ENCODE data around the gene SLCO3A1.

Gene SLCO3A1

DNA sequence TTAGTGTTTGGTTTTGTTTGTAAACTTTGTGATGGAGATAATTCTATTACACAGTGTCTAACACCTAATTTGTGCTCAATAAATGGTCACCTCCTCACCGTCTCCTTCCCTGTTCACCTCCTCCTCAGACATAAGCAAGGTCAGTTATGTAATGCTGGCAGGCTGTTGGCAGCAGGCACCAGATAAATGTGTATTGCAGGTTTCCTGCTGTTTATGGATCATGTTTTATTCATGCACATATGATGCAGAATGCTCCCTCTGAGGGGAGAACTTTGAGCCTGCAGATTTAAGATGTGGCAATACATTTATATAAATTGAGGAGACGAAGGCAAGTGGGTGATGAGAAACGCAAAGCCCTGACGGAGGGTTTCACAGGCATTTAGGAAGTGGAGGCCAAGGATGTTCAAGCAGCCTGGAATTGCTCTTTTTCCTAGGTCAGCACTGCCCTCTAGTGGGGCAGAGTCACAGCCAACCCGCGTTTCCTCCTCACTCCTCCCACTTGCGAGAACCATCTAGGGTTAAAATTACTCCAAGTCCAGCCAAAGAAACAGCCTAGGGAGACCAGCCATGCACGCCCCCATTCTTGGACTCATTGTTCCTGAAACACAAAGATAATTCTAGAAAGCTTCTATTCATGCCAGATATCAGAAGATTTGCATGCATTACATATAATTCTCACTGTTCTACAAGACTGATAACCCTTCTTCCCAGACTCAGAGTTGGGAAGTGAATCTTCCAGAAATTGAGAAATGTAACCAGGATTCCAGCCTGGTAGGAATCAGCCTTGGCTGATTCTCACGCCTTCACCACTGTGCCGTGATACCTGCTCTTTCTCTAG is 228.7 kb downstream of the SLCO3A1 start:
- DNase-seq, result peak; percentile 65
- Mint-ChIP-seq H3K4me3 (no peak overlapping the region), H3K9me3 (no peaks in the 10 kb centered on the region), H3K27ac (no peak overlapping the region), H3K27me3 (no peaks in the 10 kb centered on the region), H3K36me3 (no peaks in the 10 kb centered on the region), H3K4me1 (peaks cover 1% of the 10 kb centered on the region)
- CTCF ChIA-PET, result interaction anchor here (1.0 to 1.2 kb wide), 4 partner anchors 9 to 779 kb away, joined by 3 to 5 read pairs (median 3); no protein-coding TSS in a partner anchor

DNA sequence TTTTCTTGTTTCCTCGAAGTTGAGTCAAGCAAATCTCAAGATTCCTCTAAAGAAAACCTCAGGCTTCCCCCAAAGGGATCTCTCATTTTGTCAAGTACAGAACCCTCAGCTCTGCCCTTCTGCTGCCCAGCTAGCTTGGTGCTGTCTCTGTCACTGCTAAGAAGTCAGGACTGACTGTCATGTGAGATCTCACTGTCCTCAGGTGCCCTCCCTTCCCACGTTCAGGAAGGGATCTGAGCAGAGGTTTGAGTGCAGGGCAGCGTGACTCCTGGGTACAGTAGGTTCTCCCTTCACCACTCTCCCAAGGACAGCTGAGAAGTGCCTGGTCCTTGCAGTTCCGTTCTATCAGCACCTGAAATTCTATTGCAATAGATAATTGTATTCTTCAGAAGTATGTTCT is 229.7 kb downstream of the SLCO3A1 start:
- CTCF ChIA-PET, result interaction anchor here (1.0 to 1.9 kb wide), 7 partner anchors 8 to 780 kb away, joined by 3 to 10 read pairs (median 3); no protein-coding TSS in a partner anchor
- no peak overlapping the region for H3K27ac Mint-ChIP-seq
- H3K27me3 Mint-ChIP-seq, result no peaks in the 10 kb centered on the region
- H3K4me1 Mint-ChIP-seq, result no peaks in the 10 kb centered on the region
- no peaks in the 10 kb centered on the region for H3K9me3 Mint-ChIP-seq
- H3K36me3 Mint-ChIP-seq, result no peaks in the 10 kb centered on the region
- no peak for DNase-seq
- no peak overlapping the region for H3K4me3 Mint-ChIP-seq

DNA sequence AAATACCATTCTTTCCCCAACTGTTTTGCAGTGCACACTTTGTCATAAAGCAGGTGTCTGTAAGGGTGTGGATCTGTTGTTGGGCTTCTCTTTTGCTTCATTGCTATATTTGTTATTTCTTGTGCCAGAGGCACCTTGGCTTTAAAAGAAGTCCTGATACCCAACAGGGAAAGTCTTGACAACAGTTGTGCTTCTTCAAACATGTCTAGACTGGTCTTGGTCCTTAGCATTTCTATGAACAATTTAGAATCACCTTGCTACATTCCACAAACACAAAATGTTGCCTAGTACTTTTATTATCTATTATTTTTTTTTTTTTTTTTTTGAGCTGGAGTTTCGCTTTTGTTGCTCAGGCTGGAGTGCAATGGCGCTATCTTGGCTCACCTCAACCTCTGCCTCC is 233.7 kb downstream of the SLCO3A1 start:
- H3K9me3 Mint-ChIP-seq, result no peaks in the 10 kb centered on the region
- no peak overlapping the region for H3K4me3 Mint-ChIP-seq
- H3K36me3 Mint-ChIP-seq, result no peaks in the 10 kb centered on the region
- H3K27me3 Mint-ChIP-seq, result no peaks in the 10 kb centered on the region
- no peaks in the 10 kb centered on the region for H3K4me1 Mint-ChIP-seq
- DNase-seq, result no peak
- no peak overlapping the region for H3K27ac Mint-ChIP-seq
- CTCF ChIA-PET, result interaction anchor here (0.7 to 5.3 kb wide), 2 partner anchors 9 to 78 kb away, joined by 6 to 28 read pairs; no protein-coding TSS in a partner anchor

DNA sequence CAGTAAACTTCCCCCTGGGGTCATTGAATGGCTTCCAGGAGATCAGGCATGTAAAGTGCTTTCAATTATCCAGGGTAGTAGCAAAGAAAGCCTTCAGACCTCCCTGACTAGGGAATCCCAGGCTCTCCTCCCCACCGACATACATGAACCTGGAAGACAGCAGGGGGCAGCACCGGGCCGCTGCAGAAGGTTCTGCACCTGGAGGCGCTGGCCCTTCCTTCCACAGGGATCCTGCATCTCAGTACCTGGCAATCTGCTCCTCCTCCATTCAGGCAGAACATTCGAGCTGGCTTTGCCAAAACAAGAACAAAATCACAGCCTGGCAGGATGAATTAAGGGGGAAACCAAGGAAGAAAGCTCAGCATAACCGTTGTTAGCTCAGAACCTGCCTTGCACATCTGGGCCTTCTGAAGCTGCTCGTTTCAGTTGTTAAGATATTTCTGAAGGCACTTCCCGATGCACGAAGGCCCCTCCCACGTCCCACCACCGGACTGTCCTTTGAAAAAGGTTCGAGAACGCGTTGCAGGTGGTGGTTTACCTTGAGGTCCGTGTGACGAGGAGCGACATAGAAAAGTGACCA is 237.7 kb downstream of the SLCO3A1 start:
- peaks cover 14% of the 10 kb centered on the region for H3K36me3 Mint-ChIP-seq
- CTCF ChIA-PET, result interaction anchor here (0.6 to 5.3 kb wide), 7 partner anchors 8 to 624 kb away, joined by 3 to 28 read pairs (median 4); no protein-coding TSS in a partner anchor
- peaks cover 5% of the 10 kb centered on the region for H3K9me3 Mint-ChIP-seq
- H3K4me3 Mint-ChIP-seq, result no peak overlapping the region
- peaks cover 18% of the 10 kb centered on the region for H3K4me1 Mint-ChIP-seq
- peak; percentile 31 for DNase-seq
- H3K27ac Mint-ChIP-seq, result no peak overlapping the region
- H3K27me3 Mint-ChIP-seq, result no peaks in the 10 kb centered on the region

DNA sequence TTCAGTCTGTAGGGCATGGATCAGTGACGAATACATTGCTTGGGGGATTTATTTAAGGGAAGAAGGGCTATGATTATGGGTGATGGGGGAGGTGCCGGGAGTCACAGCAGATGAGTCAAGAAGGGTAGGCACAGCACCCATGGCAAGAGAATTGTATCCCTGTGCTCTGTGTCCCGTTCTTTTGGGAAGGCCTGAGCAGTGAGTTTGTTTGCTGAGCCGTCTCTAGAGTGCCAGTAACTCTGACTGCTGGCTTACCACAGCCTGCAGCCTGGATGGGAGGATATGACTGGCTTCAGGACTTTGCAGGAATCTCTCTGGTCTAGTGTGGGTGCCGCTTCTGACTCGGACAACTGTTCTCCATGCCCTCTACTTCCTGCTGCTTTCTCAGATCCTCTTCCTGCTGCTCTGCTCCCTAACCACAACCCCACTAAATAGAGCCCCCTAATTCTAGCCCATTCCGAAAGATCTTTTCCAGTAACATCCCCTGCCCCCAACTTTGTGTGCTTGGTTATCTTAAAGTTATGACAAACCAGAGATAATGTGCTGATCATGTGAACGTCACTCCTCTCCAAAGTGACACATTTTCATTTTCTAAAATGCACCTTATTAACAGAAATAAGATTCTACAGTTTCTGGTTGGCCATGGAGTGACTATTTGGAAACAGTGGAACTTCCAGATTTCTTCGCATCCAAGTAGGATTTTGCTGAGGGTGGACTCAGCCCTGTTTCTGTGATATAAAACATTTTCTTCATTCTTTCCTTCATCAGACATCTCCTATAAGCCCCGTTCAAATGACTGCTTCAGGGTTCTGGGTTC is 239.0 kb downstream of the SLCO3A1 start:
- Mint-ChIP-seq H3K27me3 (no peaks in the 10 kb centered on the region), H3K4me1 (peaks cover 29% of the 10 kb centered on the region), H3K36me3 (peaks cover 25% of the 10 kb centered on the region), H3K9me3 (peaks cover 8% of the 10 kb centered on the region), H3K4me3 (no peak overlapping the region), H3K27ac (no peak overlapping the region)
- CTCF ChIA-PET, result interaction anchor here (0.6 to 5.3 kb wide), 3 partner anchors 14 to 526 kb away, joined by 3 to 28 read pairs (median 3); no protein-coding TSS in a partner anchor
- DNase-seq, result no peak

DNA sequence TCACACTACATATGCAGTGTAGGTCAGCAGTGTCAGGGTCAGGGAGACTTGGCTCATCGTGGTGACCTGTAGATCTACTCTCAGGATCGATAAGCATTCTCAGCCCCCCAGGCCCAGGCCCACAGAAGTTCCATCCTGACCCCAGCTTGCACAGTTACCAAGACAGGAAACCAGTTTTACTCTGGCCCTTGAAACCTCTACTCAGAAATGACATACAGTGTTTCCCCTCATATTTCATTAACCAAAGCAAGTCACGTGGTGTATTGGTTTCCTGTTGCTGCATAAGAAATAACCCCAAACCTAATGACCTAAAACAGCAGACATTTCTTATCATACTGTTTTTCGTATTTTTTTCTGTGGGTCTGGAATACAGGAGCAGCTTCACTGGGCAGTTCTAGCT is 242.2 kb downstream of the SLCO3A1 start:
- CTCF ChIA-PET, result interaction anchor here (0.8 to 4.3 kb wide), 6 partner anchors 10 to 793 kb away, joined by 3 to 26 read pairs (median 4); no protein-coding TSS in a partner anchor
- peak; percentile 33 for DNase-seq
- Mint-ChIP-seq H3K4me1 (peaks cover 47% of the 10 kb centered on the region), H3K27me3 (no peaks in the 10 kb centered on the region), H3K27ac (peak overlapping the region; percentile 88), H3K9me3 (peaks cover 8% of the 10 kb centered on the region), H3K36me3 (peaks cover 40% of the 10 kb centered on the region), H3K4me3 (peak overlapping the region; percentile 25)

DNA sequence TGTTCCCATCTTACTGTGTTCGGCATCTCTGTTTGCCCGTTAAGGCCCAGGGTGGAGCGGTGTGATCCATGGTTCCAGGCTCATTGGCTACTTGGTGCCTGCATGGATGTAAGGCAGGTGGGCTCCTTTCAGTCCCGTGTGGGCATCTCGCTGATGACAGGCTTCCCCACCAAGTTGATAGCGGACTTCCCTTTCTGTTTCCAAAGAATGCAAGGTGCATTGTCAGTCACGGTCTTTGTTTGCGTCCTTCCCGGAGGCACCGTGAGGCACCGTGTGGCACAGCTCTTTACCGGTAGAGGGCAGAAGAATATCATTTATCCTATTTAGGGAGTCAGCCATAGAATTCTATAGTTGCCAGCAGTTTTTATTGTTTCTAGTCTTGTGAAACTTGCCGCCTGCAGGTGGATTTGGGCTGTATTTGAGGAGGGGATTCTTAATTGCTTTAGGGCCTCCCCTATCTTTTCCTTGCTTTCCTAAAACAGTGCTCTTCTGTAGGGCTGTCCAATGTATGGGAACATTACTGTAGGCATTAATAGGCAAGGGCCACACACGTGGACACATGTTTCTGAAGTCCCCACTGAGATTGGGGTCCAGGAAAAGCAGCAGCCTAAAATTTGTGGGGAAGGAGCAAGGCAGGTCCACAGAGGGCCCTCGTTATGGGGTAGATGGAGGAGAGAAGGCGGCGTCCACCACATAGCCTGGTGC is 244.1 kb downstream of the SLCO3A1 start:
- peaks cover 61% of the 10 kb centered on the region for H3K4me1 Mint-ChIP-seq
- peaks cover 8% of the 10 kb centered on the region for H3K9me3 Mint-ChIP-seq
- H3K27me3 Mint-ChIP-seq, result no peaks in the 10 kb centered on the region
- peaks cover 49% of the 10 kb centered on the region for H3K36me3 Mint-ChIP-seq
- DNase-seq, result peak; percentile 62
- CTCF ChIA-PET, result interaction anchor here (0.8 to 4.3 kb wide), 11 partner anchors 13 to 700 kb away, joined by 3 to 26 read pairs (median 4); no protein-coding TSS in a partner anchor
- no peak overlapping the region for H3K4me3 Mint-ChIP-seq
- peak overlapping the region; percentile 78 for H3K27ac Mint-ChIP-seq

DNA sequence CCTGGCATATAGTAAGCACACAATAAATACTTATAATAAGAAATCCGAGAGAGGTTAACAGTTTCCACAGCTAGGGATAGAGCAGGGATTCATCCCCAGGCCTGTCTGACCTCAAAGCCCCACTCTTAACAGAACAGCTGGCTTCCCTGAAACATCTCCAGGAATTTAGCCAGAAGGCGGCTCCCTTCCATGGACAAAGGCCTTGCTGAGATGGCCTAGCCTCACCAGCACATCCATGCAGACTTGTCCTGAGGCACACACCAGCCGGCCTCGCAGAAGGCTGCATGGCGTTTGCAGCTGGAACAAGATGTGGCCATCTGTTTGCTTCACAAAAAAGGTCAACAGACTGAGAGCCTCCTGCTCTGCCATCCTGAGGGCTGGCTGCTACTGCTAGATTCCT is 245.4 kb downstream of the SLCO3A1 start:
- H3K9me3 Mint-ChIP-seq, result peaks cover 8% of the 10 kb centered on the region
- DNase-seq, result no peak
- CTCF ChIA-PET, result interaction anchor here (1.0 to 4.3 kb wide), 3 partner anchors 128 to 698 kb away, joined by 3 to 26 read pairs (median 6); no protein-coding TSS in a partner anchor
- no peak overlapping the region for H3K4me3 Mint-ChIP-seq
- H3K4me1 Mint-ChIP-seq, result peaks cover 61% of the 10 kb centered on the region
- H3K36me3 Mint-ChIP-seq, result peaks cover 49% of the 10 kb centered on the region
- H3K27me3 Mint-ChIP-seq, result no peaks in the 10 kb centered on the region
- no peak overlapping the region for H3K27ac Mint-ChIP-seq

DNA sequence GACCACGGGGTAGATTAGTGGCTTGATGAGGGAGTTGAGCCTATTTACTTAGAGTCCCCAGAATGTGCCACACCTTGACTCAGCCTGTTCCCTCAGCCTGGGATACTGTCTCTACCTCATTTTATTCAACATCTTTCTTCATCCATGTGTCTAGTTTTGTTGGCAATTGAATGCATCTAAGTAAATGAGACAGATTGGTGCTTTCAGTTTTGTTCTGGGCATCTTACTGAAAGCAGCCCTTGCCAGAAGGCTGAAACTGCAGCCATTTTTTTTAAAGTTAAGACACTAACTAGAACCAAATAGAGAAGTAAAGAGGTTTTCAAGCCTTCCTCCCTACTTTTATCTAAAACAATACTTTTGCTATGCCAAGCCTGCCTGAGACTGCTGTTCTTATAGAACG is 246.8 kb downstream of the SLCO3A1 start:
- H3K4me3 Mint-ChIP-seq, result no peak overlapping the region
- peaks cover 8% of the 10 kb centered on the region for H3K9me3 Mint-ChIP-seq
- CTCF ChIA-PET, result interaction anchor here (1.5 kb wide), 1 partner anchor 394 kb away, joined by 4 read pairs; no protein-coding TSS in a partner anchor
- no peak overlapping the region for H3K27ac Mint-ChIP-seq
- DNase-seq, result no peak
- peaks cover 45% of the 10 kb centered on the region for H3K36me3 Mint-ChIP-seq
- H3K4me1 Mint-ChIP-seq, result peaks cover 52% of the 10 kb centered on the region
- H3K27me3 Mint-ChIP-seq, result no peaks in the 10 kb centered on the region

DNA sequence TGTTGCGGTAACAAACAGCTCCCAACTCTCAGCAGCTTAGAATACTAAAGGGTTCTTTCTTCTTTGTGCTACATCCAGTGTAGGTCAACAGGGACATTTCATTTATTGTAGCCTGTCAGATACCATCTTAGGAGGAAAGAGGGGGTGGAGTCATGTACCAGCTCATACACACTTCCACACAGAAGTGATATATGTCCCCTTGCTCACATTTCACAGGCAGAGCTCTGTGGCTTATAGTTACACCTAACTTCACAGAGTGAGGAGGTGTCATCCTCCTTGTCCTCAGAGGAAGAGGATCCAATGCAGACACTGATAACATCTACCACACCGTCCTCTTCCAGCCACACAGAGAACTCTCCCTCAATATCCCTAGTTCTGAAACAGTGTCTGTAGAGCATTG is 247.2 kb downstream of the SLCO3A1 start:
- no peaks in the 10 kb centered on the region for H3K27me3 Mint-ChIP-seq
- no peak for DNase-seq
- peaks cover 48% of the 10 kb centered on the region for H3K4me1 Mint-ChIP-seq
- peaks cover 40% of the 10 kb centered on the region for H3K36me3 Mint-ChIP-seq
- H3K9me3 Mint-ChIP-seq, result peaks cover 7% of the 10 kb centered on the region
- no peak overlapping the region for H3K4me3 Mint-ChIP-seq
- H3K27ac Mint-ChIP-seq, result no peak overlapping the region
- CTCF ChIA-PET, result interaction anchor here (1.5 to 1.6 kb wide), 2 partner anchors 126 to 394 kb away, joined by 4 read pairs; no protein-coding TSS in a partner anchor

DNA sequence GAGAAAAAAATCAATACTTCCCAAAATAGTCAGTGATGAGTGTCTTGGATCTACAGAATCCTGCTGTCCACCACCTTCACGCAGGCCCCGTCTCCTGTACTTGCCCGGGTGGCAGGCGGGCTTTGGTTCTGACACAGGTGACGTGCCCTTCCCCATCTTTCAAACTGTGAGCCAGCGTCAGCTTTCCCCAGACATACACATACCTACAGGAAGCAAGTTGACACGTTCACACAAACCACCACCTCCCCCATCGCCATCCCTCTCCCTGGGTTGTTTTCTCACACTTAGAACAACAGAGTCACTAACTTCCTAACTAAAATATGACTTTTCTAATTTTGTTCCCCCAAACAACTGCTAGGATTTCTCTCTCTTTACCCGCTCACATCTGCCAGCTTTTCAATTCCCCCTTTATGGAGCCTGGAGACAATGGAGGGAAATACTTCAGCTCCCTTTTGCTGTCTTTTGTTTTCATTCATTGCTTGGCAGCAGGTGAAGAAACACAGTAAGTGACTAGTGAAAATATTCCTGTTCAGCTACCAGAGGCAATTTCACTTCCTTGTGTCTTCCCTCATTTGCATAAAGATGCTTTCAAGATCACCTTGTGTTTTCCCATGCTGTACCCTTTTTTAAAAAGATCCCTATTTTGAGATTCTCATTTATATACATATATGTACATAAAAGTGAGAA is 248.3 kb downstream of the SLCO3A1 start:
- H3K27me3 Mint-ChIP-seq, result no peaks in the 10 kb centered on the region
- H3K27ac Mint-ChIP-seq, result peak overlapping the region; percentile 73
- peak overlapping the region; percentile 26 for H3K4me3 Mint-ChIP-seq
- DNase-seq, result peak; percentile 33
- H3K36me3 Mint-ChIP-seq, result peaks cover 30% of the 10 kb centered on the region
- peaks cover 37% of the 10 kb centered on the region for H3K4me1 Mint-ChIP-seq
- CTCF ChIA-PET, result interaction anchor here (0.6 to 1.6 kb wide), 3 partner anchors 11 to 816 kb away, joined by 3 to 4 read pairs (median 4); no protein-coding TSS in a partner anchor
- no peaks in the 10 kb centered on the region for H3K9me3 Mint-ChIP-seq

DNA sequence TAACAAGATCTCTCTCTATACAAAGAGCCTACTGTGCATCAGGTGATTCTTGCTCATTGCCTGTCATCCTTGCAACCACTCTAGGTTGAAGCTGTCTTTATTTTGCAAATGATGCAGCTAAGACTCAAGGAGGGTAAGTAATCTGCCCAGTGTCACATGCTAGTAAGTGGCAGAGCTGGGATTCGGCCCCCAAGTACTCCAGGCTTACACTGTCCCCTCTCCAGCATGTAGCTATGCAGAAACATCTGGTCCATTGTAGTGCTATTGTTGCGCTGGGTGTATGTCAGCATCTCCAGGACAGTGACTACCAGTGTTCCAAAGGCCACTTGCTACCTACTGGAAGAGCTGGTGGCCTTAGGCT is 248.9 kb downstream of the SLCO3A1 start:
- Mint-ChIP-seq H3K4me1 (peaks cover 33% of the 10 kb centered on the region), H3K27me3 (no peaks in the 10 kb centered on the region), H3K9me3 (no peaks in the 10 kb centered on the region), H3K4me3 (no peak overlapping the region), H3K36me3 (peaks cover 26% of the 10 kb centered on the region), H3K27ac (no peak overlapping the region)
- DNase-seq, result no peak
- CTCF ChIA-PET, result interaction anchor here (1.4 to 1.6 kb wide), 2 partner anchors 11 to 124 kb away, joined by 4 read pairs; no protein-coding TSS in a partner anchor

DNA sequence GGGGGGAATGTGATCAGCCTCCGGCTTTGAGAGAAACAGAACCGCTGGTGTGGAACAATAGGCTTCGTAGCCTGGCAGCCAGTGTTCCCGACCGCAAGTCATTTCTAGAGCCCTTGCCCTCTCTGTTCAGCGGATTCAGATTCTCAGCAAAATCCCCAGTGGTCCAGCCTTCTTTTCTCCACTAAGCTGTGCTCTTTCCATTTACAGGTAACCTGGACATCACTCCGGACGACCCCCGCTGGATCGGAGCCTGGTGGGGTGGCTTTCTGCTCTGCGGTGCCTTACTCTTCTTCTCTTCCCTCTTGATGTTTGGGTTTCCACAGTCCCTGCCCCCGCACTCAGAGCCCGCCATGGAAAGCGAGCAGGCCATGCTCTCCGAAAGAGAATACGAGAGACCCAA is 250.6 kb downstream of the SLCO3A1 start:
- H3K27me3 Mint-ChIP-seq, result no peaks in the 10 kb centered on the region
- peaks cover 27% of the 10 kb centered on the region for H3K4me1 Mint-ChIP-seq
- H3K27ac Mint-ChIP-seq, result no peak overlapping the region
- no peak for DNase-seq
- no peak overlapping the region for H3K4me3 Mint-ChIP-seq
- CTCF ChIA-PET, result no interaction called here
- peaks cover 20% of the 10 kb centered on the region for H3K36me3 Mint-ChIP-seq
- no peaks in the 10 kb centered on the region for H3K9me3 Mint-ChIP-seq
